GM19468 (cell line): ENCODE results near the gene KLHL3.
A peak's percentile ranks its signal among the peaks of the same experiment; 100 is the strongest.

Experiments used
- ATAC-seq: cut with Tn5 transposase; IDR thresholded peaks from one replicate; pipeline ENCODE4 v1.9.1; 2021; ENCODE audit warnings: mild to moderate bottlenecking, moderate library complexity, moderate number of reproducible peaks; ENCODE audit not compliant: unreplicated experiment; ENCODE audit errors: extremely low read depth

KLHL3 gene

GRCh38 chr5:137638841-137639240 is 97.0 kb downstream of the KLHL3 start:
- no peak for ATAC-seq

DNA sequence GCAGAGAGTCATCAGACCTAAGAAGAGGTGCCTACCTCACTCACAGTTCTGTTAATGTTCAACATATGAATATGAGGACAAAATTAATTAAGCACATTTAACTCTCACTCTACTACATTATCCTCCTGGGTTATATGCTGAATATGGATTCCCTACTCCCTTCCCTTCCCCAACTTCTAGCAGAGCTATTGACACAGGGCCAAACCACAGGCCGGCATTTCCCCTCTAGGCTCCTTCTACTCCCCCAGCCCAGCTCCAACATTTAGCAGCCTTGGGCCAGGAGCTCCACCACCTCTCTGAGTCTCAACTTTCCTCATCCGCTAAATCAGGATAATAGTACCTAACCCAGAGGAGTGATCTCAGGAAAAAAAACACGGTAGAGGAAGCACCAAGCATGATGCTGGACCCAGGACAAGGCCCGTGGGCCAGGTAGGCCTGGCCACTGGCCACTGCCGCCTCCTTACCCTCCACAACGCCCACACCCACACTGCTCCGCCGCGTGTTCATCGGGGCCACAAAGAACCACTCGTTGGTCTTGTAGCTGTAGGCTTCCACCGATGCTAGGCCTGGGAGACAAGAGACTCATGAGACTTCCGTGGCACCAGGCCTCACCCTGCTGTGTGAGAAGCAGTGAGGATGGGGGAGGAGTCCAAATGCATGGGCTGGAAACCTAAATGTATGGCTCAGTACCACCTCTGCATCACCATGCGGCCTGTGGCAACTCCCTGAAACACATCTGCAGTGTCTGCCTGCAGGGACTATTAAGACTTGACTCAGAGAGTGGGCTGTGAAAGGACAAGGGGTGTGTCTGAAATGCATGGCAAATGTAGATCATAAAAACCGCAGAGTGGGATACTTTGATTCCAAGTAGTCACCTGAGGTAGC is 98.8 kb downstream of the KLHL3 start:
- no peak for ATAC-seq

DNA sequence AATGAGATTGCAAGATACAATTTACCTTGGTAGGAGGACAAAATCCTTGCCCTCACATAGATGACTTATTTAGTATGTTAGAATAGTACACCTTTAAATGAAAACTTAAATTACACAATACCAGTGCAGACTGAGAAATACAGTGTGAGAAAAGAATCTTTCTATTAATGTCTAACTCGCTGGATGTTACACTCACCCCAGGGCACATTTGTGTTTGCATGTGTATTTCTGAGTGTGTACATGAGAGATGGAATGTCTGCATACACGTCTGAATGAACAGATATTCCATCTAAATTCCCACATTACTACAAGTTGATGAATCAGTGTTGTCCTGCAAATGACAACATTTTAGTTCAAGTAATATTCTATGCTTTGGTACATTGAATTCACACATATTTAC is 99.8 kb downstream of the KLHL3 start:
- ATAC-seq = no peak

DNA sequence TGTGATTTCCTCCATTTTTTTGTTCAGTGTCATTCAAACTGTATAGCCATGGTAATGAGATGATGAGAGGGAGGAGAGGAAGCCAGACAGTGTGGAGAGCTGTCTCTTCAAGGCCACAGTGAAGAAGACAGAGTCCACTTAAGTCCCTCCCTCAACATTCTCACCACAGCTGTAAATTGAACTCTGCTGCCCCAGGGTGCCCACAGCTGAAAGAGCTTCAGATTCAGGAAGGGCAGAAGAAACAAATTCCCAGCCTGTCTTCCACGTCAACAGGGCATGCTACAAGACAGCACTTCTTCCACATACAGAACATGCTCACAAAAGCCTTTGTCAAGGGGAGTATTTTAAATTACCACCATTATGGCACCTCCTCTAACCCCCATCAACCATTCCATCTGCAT is 100.4 kb downstream of the KLHL3 start:
- ATAC-seq = no peak

DNA sequence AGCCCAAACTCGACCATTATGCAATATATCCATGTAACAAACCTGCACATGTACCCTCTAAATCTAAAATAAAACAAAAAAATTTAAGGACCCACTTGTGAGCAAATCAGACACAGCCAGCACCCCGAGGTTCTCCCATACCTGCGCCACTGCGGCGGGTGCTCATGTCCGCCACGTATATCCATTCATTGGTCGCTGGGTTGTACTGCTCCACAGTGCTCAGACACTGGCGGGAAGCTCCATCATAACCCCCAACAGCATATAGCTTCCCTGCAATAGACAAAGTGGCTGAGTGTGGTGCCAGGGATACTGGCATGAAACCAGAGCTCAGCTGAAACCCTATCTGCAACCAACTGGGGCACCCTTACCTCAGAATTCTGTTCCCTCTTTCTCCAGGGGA is 102.0 kb downstream of the KLHL3 start:
- ATAC-seq = no peak

DNA sequence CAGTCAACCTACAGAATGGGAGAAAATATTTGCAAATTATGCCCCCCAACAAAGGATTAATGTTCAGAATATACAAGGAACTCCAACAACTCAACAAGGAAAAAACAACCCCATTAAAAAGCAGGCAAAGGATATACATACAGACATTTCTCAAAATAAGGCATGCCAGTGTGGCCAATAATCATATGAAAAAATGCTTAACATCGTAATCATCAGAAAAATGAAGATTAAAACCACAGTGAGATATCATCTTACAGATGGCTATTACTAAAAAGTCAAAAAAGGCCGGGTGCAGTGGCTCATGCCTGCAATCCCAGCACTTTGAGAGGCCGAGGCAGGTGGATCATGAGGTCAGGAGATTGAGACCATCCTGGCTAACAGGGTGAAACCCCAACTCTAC is 103.2 kb downstream of the KLHL3 start:
- no peak for ATAC-seq

- no peak for ATAC-seq
These were observed 104.4 kb downstream of the KLHL3 start for GRCh38 chr5:137631453-137631852.

- no peak for ATAC-seq
These were observed 104.9 kb downstream of the KLHL3 start for GRCh38 chr5:137630972-137631370.

DNA sequence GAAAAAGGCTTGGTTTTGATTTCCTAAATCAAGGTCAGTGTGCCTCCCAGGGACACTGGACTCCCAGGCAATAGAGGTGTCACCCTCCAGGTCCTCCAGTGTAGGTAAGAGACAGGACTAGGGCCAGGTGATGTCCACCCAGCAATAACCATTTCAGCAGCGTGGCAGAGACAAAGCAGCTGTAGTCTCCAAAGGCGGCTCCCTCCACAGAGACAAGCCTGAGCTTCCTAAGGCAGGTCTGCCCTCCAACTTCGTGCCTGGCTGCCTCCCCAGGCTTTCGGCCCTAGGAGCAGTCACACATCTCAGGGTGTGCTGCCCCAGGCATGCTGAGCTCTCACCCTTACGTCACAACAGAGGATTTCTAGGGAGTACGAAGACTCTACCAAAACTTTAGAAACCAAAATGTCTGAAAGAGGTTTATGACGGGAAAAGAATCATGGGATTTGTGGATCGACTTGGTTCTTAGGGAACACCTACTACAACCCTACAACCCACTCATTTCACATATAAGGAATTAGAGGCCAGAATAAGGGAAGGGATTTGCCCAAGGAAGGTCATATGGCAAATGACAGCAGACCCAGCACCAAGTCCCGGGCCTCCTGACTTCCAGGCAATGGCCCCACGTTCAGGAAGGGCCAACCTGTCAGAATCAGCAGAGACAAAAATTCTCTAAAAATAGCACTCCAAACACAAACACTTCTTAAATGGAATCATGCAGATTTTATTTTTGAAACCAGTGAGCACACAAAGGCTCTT is 105.5 kb downstream of the KLHL3 start:
- no peak for ATAC-seq

DNA sequence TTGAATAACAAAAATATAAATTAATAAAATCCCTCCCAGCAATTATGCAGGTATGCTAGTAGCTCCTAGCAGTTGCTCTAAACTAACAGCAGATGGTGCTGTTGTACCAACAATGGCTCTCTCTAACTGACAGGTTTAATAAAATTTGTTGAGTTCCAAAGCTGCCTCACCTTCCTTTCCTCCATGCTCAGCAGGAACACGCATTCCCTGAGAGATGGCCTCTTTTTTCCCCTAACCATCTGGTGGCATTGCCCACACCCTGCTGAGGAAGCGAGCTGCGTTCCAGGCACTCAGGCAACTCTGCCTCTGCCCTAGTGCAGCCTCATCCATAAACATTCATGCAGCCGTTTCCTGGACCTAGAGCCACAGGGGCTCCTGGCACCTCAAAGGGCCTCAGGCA is 106.2 kb downstream of the KLHL3 start:
- peak; percentile 68 for ATAC-seq

DNA sequence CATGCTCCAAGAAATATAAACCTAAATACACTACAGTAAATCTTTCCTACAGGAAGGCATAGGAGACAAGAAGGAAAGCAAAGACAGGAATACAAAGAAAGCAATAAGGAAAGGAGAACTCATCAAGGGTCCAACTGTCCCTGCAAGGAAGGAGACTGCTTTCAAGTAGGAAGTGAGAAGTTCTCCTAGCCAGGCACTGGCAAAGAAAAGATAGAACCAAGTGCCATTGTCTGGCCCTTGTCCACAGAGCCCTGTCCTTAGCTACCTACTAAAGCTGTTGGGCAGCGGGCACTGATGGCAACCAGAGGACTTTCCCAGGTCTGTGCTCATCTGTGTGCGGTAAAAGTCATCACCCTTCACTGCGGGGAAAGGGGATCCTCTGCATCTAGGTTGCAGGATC is 108.2 kb downstream of the KLHL3 start:
- ATAC-seq = no peak

GRCh38 chr5:137627293-137627692 is 108.6 kb downstream of the KLHL3 start:
- no peak for ATAC-seq

DNA sequence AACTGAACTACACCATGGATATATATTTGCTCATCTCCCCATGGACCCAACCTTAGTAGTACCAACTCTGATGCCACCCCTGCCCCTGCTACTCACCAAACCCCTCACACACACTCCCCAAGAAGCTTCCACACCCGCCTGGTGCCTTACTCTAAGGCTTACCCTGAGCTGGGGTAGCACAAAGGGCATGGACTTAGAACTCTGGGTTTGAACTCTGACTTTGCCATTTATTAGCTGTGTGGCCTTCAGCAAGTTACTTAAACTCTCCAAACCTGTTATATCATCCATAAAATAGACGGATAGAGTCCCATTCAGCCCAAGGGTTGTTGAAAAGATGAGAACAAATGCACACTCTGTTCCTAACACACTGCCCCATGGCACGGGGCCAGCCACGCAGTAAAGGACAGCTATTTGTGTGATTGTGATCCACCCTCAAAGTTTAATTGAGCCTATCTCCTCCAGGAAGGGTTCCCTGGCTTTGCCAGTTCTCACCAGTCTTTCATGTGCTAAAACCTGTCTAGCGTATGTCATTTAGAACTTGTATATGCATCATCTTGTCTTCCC is 111.0 kb downstream of the KLHL3 start:
- ATAC-seq = no peak

DNA sequence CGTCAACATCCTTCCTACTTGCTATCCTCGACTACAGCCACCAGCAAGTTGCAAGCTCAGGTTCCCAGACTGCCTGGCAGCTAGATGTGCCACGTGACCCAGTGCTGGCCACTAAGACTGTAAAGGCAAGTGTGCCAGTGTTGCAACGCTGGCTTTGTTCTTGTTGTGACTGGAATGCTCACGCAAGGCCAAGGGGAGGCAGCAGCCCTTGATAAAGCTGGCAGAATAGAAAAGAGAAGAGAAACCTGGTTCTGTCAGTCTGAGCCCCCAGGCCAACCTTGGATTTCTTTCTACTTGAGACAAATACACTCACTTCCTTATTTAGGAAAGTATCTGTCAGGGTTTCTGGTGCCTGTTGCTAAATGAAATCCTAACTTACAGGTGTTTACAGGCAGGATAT is 113.0 kb downstream of the KLHL3 start:
- no peak for ATAC-seq

- no peak for ATAC-seq
These were observed 113.7 kb downstream of the KLHL3 start for GRCh38 chr5:137621861-137622823.

DNA sequence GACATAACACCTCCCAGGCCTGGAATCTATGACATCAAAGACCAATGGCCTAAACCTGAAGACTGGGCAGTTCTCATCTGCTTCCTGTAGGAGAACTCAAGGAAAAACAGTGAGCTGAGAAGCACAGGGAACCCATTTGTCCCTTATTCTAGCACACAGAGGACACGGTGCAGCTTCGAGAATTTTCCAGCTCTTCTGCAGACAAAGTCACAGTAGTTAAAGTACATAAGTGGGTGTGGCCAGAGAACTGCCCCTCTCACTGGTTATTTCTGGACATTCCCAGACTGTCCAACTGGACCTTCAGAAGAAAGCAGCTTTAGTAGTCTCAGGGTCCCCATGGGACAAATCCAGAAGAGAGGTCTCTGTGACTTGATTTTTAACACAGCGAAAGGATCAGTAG is 114.6 kb downstream of the KLHL3 start:
- no peak for ATAC-seq

DNA sequence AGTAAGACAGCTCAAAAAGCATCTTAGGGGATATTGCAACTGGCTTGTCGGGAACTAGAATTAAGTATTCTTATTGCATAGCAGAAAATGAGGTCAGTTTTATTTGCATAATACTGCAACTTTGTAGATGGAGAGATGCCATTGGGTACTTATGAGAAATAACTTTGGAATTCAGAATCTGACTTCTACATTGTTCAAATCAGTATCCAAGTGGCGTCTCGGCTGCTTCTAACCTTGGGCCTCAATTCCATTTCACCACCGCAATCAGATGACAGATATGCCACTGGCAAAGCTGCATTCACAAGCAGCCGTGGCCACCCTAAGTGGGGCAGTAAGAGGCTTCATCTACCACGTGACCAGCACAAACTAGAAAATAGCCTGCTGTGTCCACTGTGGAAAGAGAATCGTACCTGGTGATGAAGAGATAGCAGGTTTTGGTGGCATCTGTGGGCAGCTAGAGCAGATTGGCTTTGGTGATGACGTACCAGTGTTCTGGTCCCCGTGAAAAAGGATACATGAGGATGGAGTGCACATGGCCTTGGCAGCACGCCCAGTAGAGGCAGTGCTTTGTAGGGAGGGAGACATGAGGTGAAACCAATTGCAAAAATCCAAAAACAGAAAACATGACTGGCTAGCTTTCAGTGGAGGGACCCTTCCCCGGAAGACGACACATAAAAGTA is 116.6 kb downstream of the KLHL3 start:
- no peak for ATAC-seq

DNA sequence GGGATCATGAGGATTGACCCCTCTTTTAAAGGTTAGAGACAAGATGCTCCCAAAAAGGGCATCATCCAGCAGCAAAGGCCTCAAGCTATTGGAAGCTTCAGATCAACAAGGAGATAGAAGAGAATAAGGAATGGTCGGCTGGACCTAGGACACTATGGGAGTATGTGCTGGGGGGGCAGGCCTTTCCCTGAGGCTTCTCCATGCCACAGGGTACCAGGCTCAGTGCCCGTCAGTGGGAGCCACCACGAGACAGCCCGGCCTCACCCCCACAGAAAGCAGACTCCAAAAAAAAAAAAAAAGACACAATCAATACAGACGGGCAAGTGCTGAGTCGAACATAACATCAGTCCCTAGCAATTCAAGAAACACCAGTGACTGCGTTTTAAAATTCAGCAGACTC is 117.4 kb downstream of the KLHL3 start:
- ATAC-seq = no peak

- no peak for ATAC-seq
These were observed 118.2 kb downstream of the KLHL3 start for GRCh38 chr5:137617528-137618205.
